Measurements from ENCODE around the gene PCBP3.
A peak's percentile ranks its signal among the peaks of the same experiment; 100 is the strongest.
"Not testable (repeated sequence)": the region's sequence is repeated elsewhere in the genome, so short reads cannot be mapped to it uniquely, and the experiment has no call there.

PCBP3 gene

GRCh38 chr21:45974073-45975019, 330.8 kb downstream of the PCBP3 start:
- peak overlapping the region; percentile 30 for H3K4me3 ChIP-seq (ENCODE audit: low read depth, low read length)
- DNase-seq (ENCODE audit: low read depth): peak; percentile 57
- in situ Hi-C loops (cut with HindIII; ENCODE audit: low sequenced_read_pairs): no loop called here
- TF ChIP-seq, protein P1, sequence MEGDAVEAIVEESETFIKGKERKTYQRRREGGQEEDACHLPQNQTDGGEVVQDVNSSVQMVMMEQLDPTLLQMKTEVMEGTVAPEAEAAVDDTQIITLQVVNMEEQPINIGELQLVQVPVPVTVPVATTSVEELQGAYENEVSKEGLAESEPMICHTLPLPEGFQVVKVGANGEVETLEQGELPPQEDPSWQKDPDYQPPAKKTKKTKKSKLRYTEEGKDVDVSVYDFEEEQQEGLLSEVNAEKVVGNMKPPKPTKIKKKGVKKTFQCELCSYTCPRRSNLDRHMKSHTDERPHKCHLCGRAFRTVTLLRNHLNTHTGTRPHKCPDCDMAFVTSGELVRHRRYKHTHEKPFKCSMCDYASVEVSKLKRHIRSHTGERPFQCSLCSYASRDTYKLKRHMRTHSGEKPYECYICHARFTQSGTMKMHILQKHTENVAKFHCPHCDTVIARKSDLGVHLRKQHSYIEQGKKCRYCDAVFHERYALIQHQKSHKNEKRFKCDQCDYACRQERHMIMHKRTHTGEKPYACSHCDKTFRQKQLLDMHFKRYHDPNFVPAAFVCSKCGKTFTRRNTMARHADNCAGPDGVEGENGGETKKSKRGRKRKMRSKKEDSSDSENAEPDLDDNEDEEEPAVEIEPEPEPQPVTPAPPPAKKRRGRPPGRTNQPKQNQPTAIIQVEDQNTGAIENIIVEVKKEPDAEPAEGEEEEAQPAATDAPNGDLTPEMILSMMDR (IDR thresholded peaks at IDR 0.05; ENCODE audit: low read depth, low read length, missing control alignments): no peak

GRCh38 chr21:45975020-45975666, 331.6 kb downstream of the PCBP3 start:
- TF ChIP-seq, protein P1 (IDR thresholded peaks at IDR 0.05; ENCODE audit: low read depth, low read length, missing control alignments): no peak
- H3K4me3 ChIP-seq (ENCODE audit: low read depth, low read length): no peak overlapping the region
- DNase-seq (ENCODE audit: low read depth): no peak
- in situ Hi-C loops (cut with HindIII; ENCODE audit: low sequenced_read_pairs): no loop called here

GRCh38 chr21:45975667-45976409, 332.3 kb downstream of the PCBP3 start:
- H3K4me3 ChIP-seq (ENCODE audit: low read depth, low read length); DNase-seq (ENCODE audit: low read depth); in situ Hi-C loops (cut with HindIII; ENCODE audit: low sequenced_read_pairs): not testable (repeated sequence)

GRCh38 chr21:45976701-45977311, 333.3 kb downstream of the PCBP3 start:
- DNase-seq (ENCODE audit: low read depth): no peak
- in situ Hi-C loops (cut with HindIII; ENCODE audit: low sequenced_read_pairs): no loop called here
- H3K4me3 ChIP-seq (ENCODE audit: low read depth, low read length): no peak overlapping the region
- TF ChIP-seq, protein P1 (IDR thresholded peaks at IDR 0.05; ENCODE audit: low read depth, low read length, missing control alignments): no peak

DNA sequence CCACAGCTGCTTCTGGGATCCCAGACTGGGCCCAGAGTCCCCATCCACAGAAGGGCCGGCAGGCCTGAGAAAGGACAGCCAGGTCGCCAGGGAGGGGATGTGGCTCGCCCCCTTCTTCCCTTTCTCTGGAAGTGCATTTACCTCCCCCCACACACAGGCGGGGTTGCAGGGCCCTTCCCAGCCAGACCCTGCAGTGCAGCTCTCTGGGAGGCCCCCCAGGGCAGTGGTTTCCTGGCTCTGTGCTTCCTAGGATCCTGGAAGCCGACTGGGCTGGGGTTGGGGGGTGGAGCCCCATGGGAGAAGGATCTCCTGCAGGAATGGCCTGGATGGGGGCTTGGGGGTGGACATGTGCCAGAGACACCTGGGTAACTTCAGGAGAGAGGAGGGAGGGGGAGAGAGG, 333.9 kb downstream of the PCBP3 start:
- no peak for DNase-seq (ENCODE audit: low read depth)
- in situ Hi-C loops (cut with HindIII; ENCODE audit: low sequenced_read_pairs): no loop called here
- TF ChIP-seq, protein P1 (IDR thresholded peaks at IDR 0.05; ENCODE audit: low read depth, low read length, missing control alignments): no peak
- H3K4me3 ChIP-seq (ENCODE audit: low read depth, low read length): no peak overlapping the region

GRCh38 chr21:45979141-45979631, 335.7 kb downstream of the PCBP3 start:
- TF ChIP-seq, protein P1 (IDR thresholded peaks at IDR 0.05; ENCODE audit: low read depth, low read length, missing control alignments): no peak
- in situ Hi-C loops (cut with HindIII; ENCODE audit: low sequenced_read_pairs): no loop called here
- no peak for DNase-seq (ENCODE audit: low read depth)
- no peak overlapping the region for H3K4me3 ChIP-seq (ENCODE audit: low read depth, low read length)

Data from astrocyte of the cerebellum (primary cell).